B cell (primary cell): ENCODE data around the gene AGPAT1.

Source experiments
- EZH2 ChIP-seq: IDR thresholded peaks from 2 replicates; pipeline ENCODE4 v1.6.1; 2012; ENCODE audit warnings: borderline replicate concordance, low read depth, mild to moderate bottlenecking, moderate library complexity, low read length; ENCODE audit not compliant: insufficient read depth, poor library complexity, severe bottlenecking
- TF ChIP-seq, protein P1 (sequence below): fragments of 200-600 bp; IDR thresholded peaks from one replicate; pipeline ENCODE4 v1.8.0; 2022; ENCODE audit warnings: antibody characterized with exemption, mild to moderate bottlenecking

- no peak for TF ChIP-seq EZH2
- TF ChIP-seq, protein P1, sequence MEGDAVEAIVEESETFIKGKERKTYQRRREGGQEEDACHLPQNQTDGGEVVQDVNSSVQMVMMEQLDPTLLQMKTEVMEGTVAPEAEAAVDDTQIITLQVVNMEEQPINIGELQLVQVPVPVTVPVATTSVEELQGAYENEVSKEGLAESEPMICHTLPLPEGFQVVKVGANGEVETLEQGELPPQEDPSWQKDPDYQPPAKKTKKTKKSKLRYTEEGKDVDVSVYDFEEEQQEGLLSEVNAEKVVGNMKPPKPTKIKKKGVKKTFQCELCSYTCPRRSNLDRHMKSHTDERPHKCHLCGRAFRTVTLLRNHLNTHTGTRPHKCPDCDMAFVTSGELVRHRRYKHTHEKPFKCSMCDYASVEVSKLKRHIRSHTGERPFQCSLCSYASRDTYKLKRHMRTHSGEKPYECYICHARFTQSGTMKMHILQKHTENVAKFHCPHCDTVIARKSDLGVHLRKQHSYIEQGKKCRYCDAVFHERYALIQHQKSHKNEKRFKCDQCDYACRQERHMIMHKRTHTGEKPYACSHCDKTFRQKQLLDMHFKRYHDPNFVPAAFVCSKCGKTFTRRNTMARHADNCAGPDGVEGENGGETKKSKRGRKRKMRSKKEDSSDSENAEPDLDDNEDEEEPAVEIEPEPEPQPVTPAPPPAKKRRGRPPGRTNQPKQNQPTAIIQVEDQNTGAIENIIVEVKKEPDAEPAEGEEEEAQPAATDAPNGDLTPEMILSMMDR: no peak
Measured at GRCh38 chr6:32224696-32225095, 48.8 kb upstream of the AGPAT1 start.
